ENCODE measurements around the gene MNX1. TPM values are rescaled to one million over a fixed set of nuclear protein-coding genes. Genes with fewer than 3 reads are reported as not detected.

Gene MNX1
- total and polyA plus RNA-seq, 2 of the 4 experiments (the other 2 are of a cell fraction) = not detected

- TF ChIP-seq CHD1 (IDR thresholded peaks at IDR 0.05; ENCODE audit: low read depth, low read length) = no peak
- no peak for TF ChIP-seq RCOR1 (IDR thresholded peaks at IDR 0.05; ENCODE audit: insufficient replicate concordance, low read length)
- TF ChIP-seq, protein P1, sequence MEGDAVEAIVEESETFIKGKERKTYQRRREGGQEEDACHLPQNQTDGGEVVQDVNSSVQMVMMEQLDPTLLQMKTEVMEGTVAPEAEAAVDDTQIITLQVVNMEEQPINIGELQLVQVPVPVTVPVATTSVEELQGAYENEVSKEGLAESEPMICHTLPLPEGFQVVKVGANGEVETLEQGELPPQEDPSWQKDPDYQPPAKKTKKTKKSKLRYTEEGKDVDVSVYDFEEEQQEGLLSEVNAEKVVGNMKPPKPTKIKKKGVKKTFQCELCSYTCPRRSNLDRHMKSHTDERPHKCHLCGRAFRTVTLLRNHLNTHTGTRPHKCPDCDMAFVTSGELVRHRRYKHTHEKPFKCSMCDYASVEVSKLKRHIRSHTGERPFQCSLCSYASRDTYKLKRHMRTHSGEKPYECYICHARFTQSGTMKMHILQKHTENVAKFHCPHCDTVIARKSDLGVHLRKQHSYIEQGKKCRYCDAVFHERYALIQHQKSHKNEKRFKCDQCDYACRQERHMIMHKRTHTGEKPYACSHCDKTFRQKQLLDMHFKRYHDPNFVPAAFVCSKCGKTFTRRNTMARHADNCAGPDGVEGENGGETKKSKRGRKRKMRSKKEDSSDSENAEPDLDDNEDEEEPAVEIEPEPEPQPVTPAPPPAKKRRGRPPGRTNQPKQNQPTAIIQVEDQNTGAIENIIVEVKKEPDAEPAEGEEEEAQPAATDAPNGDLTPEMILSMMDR (conservative IDR thresholded peaks at IDR 0.05; ENCODE audit: low read depth, low read length) = no peak
- no peak for TF ChIP-seq MAZ (IDR thresholded peaks at IDR 0.05; ENCODE audit: borderline replicate concordance, low read depth, low read length)
- TF ChIP-seq NFE2L2 (IDR thresholded peaks at IDR 0.05; ENCODE audit: low read depth, low read length) = no peak
- TF ChIP-seq USF2 (IDR thresholded peaks at IDR 0.05; ENCODE audit: low read depth, low read length) = no peak
- TF ChIP-seq, protein P2, sequence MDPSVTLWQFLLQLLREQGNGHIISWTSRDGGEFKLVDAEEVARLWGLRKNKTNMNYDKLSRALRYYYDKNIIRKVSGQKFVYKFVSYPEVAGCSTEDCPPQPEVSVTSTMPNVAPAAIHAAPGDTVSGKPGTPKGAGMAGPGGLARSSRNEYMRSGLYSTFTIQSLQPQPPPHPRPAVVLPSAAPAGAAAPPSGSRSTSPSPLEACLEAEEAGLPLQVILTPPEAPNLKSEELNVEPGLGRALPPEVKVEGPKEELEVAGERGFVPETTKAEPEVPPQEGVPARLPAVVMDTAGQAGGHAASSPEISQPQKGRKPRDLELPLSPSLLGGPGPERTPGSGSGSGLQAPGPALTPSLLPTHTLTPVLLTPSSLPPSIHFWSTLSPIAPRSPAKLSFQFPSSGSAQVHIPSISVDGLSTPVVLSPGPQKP (IDR thresholded peaks at IDR 0.05; ENCODE audit: borderline replicate concordance, low read depth, low read length) = no peak
- TF ChIP-seq POLR2A (IDR thresholded peaks at IDR 0.05; ENCODE audit: low read depth, low read length) = no peak
- TF ChIP-seq MXI1 (IDR thresholded peaks at IDR 0.05; ENCODE audit: borderline replicate concordance, low read depth, low read length) = no peak
- no peak for TF ChIP-seq CEBPB (IDR thresholded peaks at IDR 0.05; ENCODE audit: low read depth, low read length)
- no peak for TF ChIP-seq SMC3 (IDR thresholded peaks at IDR 0.05; ENCODE audit: low read depth, low read length)
- no peak for TF ChIP-seq MAFK (IDR thresholded peaks at IDR 0.05; ENCODE audit: low read depth, low read length)
- TF ChIP-seq FOS (IDR thresholded peaks at IDR 0.05; ENCODE audit: low read depth, low read length) = no peak
- dilution Hi-C loops (cut with HindIII; ENCODE audit: low sequenced_read_pairs, unreplicated experiment) (no loop called here), in situ Hi-C loops (cut with MboI; ENCODE audit: low sequenced_read_pairs) (loop anchor here (25.0 kb wide), 3 partner anchors 181 to 431 kb away; partner anchors contain the start of gene UBE3C), intact Hi-C loops (cut with micrococcal nuclease) (loop anchor here (10.0 kb wide), 1 partner anchor 378 kb away; the partner anchor contains the start of gene DNAJB6)
- DNase-seq = no peak
- H4K20me1 ChIP-seq (ENCODE audit: insufficient read depth, low read length) = peaks cover 28% of the 10 kb centered on the region
- H2AK5ac ChIP-seq (ENCODE audit: low read depth, low read length) = no peak overlapping the region
- H3K56ac ChIP-seq (ENCODE audit: extremely low read depth, insufficient read depth, low read length) = no peak overlapping the region
- peaks cover 60% of the 10 kb centered on the region for H3K36me3 ChIP-seq (ENCODE audit: control insufficient read depth, insufficient read depth, low read length)
- no peak overlapping the region for H3K18ac ChIP-seq (ENCODE audit: low read depth, low read length)
- no peak overlapping the region for H3K14ac ChIP-seq (replicated peaks; ENCODE audit: low read depth, low read length)
- no peak overlapping the region for H2BK120ac ChIP-seq (ENCODE audit: low read depth, low read length)
- ATAC-seq (ENCODE audit: low read depth) = no peak
- H4K5ac ChIP-seq (ENCODE audit: low read depth, low read length) = no peak overlapping the region
- H3K23ac ChIP-seq (ENCODE audit: low read depth, low read length) = no peak overlapping the region
- H3K9me3 ChIP-seq (ENCODE audit: control insufficient read depth, insufficient read depth, low read length) = no peaks in the 10 kb centered on the region
- POLR2A ChIA-PET (ENCODE audit: unreplicated experiment) = no interaction called here
- peaks cover 34 to 66% of the 10 kb centered on the region in 2 experiments for H3K79me1 ChIP-seq (ENCODE audit: low read depth in 1 of 2, low read length in 2 of 2)
- no peak overlapping the region for H3K4me2 ChIP-seq (ENCODE audit: low read depth, low read length)
- H3K27me3 ChIP-seq (ENCODE audit: control insufficient read depth, insufficient read depth, low read length) = no peaks in the 10 kb centered on the region
- H2BK5ac ChIP-seq (ENCODE audit: low read depth, low read length, poor library complexity, severe bottlenecking) = no peak overlapping the region
- no peak overlapping the region for H4K91ac ChIP-seq (ENCODE audit: insufficient read depth, low read depth, low read length)
- H2BK15ac ChIP-seq (ENCODE audit: low read depth, low read length) = no peak overlapping the region
- peaks cover 2% of the 10 kb centered on the region; the same call in 1 of the 2 replicates for H3K4me1 ChIP-seq (ENCODE audit: control insufficient read depth, insufficient read depth, low read length)
- BruUV-seq (replicated peaks) = no TSS peak
- CTCF ChIA-PET = no interaction called here
- no peak overlapping the region for H4K8ac ChIP-seq (ENCODE audit: low read depth in 2 of 2, low read length in 2 of 2)
- H3K4ac ChIP-seq (ENCODE audit: low read depth, low read length) = no peak overlapping the region
- H2BK20ac ChIP-seq (ENCODE audit: low read depth, low read length) = no peak overlapping the region
- H2AFZ ChIP-seq (replicated peaks; ENCODE audit: low read length, poor library complexity) = no peak overlapping the region
- H3K4me3 ChIP-seq (ENCODE audit: insufficient read depth, low read depth, low read length) = no peak overlapping the region
- no peak overlapping the region for H3K27ac ChIP-seq (ENCODE audit: insufficient read depth, low read length)
- H3K9ac ChIP-seq (ENCODE audit: low read depth, low read length) = no peak overlapping the region
- H3K9me1 ChIP-seq (ENCODE audit: insufficient read depth, low read length) = peaks cover 3% of the 10 kb centered on the region; the same call in 1 of the 2 replicates
- H2AK9ac ChIP-seq (replicated peaks; ENCODE audit: low read depth, low read length, poor library complexity) = no peak overlapping the region
- no CpG with 5 or more reads among the region's 2 CpGs for WGBS, 2 experiments (ENCODE audit: extremely low coverage in 2 of 2, insufficient read length in 1 of 2)
Observed at GRCh38 chr7:156956727-156957126, 53.7 kb downstream of the MNX1 start.

Measured in IMR-90 (cell line).